Kidney epithelial cell (primary cell): Measurements from ENCODE around the gene SLC27A4. TPM values are rescaled to one million over a fixed set of nuclear protein-coding genes. Genes with fewer than 3 reads are reported as not detected.

ENCODE experiments used
- DNase-seq: peaks from one replicate; pipeline ENCODE4 v3.0.0-alpha.2; 2010; ENCODE audit warnings: low read depth
- H3K27me3 ChIP-seq: 2 replicates; pipeline ENCODE4 v1.6.0; 2011; ENCODE audit warnings: low read length; ENCODE audit not compliant: control insufficient read depth, insufficient read depth
- H3K36me3 ChIP-seq: 2 replicates; pipeline ENCODE4 v1.5.1; 2011; ENCODE audit warnings: low read length; ENCODE audit not compliant: control insufficient read depth, insufficient read depth
- H3K4me3 ChIP-seq: 2 replicates; pipeline ENCODE4 v1.5.1; 2011; ENCODE audit warnings: low read depth, mild to moderate bottlenecking, control low read depth, low read length
- CTCF ChIP-seq: IDR thresholded peaks from 2 replicates; pipeline ENCODE4 v1.5.1; 2011; ENCODE audit warnings: mild to moderate bottlenecking, moderate library complexity, low read length, control low read depth, inconsistent platforms; ENCODE audit not compliant: insufficient read depth, poor library complexity, severe bottlenecking
- total RNA-seq: library from RNA; depleted of rRNA; stranded (reverse); fragments of >200 nt; gene quantifications from 2 replicates; pipeline ENCODE4 v1.2.3, GENCODE V29; 2015

The SLC27A4 gene
- total RNA-seq, 1 donor from 2014 or later, result 39.4 TPM

GRCh38 chr9:128375865-128376264 is 35.5 kb downstream of the SLC27A4 start:
- no peaks in the 10 kb centered on the region for H3K36me3 ChIP-seq

GRCh38 chr9:128382261-128382660 is 41.9 kb downstream of the SLC27A4 start:
- H3K4me3 ChIP-seq, result no peak overlapping the region
- peaks cover 2% of the 10 kb centered on the region for H3K36me3 ChIP-seq

More at GRCh38 chr9:128375865-128376264, 35.5 kb downstream of the SLC27A4 start:
- Histone ChIP-seq H3K4me3 (no peak overlapping the region), H3K27me3 (no peaks in the 10 kb centered on the region)
- no peak for DNase-seq
- TF ChIP-seq CTCF, result no peak

GRCh38 chr9:128383007-128383753 is 42.9 kb downstream of the SLC27A4 start:
- no peaks in the 10 kb centered on the region for H3K27me3 ChIP-seq
- TF ChIP-seq CTCF, result no peak
- peaks cover 2% of the 10 kb centered on the region for H3K36me3 ChIP-seq
- no peak overlapping the region for H3K4me3 ChIP-seq
- no peak for DNase-seq

More at GRCh38 chr9:128382261-128382660, 41.9 kb downstream of the SLC27A4 start:
- no peaks in the 10 kb centered on the region for H3K27me3 ChIP-seq
- no peak for TF ChIP-seq CTCF
- DNase-seq, result no peak

GRCh38 chr9:128383791-128384190 is 43.5 kb downstream of the SLC27A4 start:
- H3K4me3 ChIP-seq, result no peak overlapping the region
- peaks cover 2% of the 10 kb centered on the region for H3K36me3 ChIP-seq
- H3K27me3 ChIP-seq, result no peaks in the 10 kb centered on the region
- TF ChIP-seq CTCF, result no peak
- no peak for DNase-seq

- Histone ChIP-seq H3K36me3 (peaks cover 2% of the 10 kb centered on the region), H3K4me3 (no peak overlapping the region), H3K27me3 (no peaks in the 10 kb centered on the region)
- TF ChIP-seq CTCF, result no peak
- DNase-seq, result no peak
Observed at GRCh38 chr9:128384801-128385495, 44.6 kb downstream of the SLC27A4 start.
